OCI-LY7 (cell line): ENCODE measurements around the gene DIABLO. TPM values are rescaled to one million over a fixed set of nuclear protein-coding genes. Genes with fewer than 3 reads are reported as not detected.

Source experiments
- BruUV-seq: library from RNA; stranded (reverse); fragments of 400-500 nt; replicated peaks from 2 replicates; lab custom pipeline; 2021; lab: Mats Ljungman, UMichigan
- CTCF ChIA-PET: fragments of 300-600 bp; sonication (Branson Sonifier 250); formaldehyde crosslinking; loops from one replicate; lab custom pipeline; 2022; ENCODE audit warnings: antibody characterized with exemption; ENCODE audit not compliant: unreplicated experiment; lab: Charles Lee
- POLR2A ChIA-PET: fragments of 300-600 bp; sonication (Branson Sonifier 250); formaldehyde crosslinking; loops from one replicate; lab custom pipeline; 2022; ENCODE audit warnings: antibody characterized with exemption; lab: Charles Lee
- DNase-seq: peaks from one replicate; pipeline ENCODE4 v3.0.0-alpha.2; 2015; ENCODE audit warnings: low spot score
- H2AFZ ChIP-seq: fragments of 200-600 bp; sonication (generic), shearing (Covaris generic); 2 replicates; pipeline ENCODE4 v1.6.1; 2014; ENCODE audit warnings: mild to moderate bottlenecking, antibody characterized with exemption, low read length, moderate library complexity
- H3K27ac ChIP-seq: fragments of 200-600 bp; sonication (generic); 2 replicates; pipeline ENCODE4 v1.5.1; 2014; ENCODE audit warnings: mixed run types, low read depth, mild to moderate bottlenecking, moderate library complexity, low read length, inconsistent platforms; ENCODE audit not compliant: poor library complexity, severe bottlenecking
- H3K36me3 ChIP-seq: fragments of 200-600 bp; sonication (generic); 2 replicates; pipeline ENCODE4 v1.6.1; 2014; ENCODE audit warnings: mild to moderate bottlenecking, antibody characterized with exemption, low read length, moderate library complexity, mixed read lengths; ENCODE audit not compliant: insufficient read depth
- H3K4me1 ChIP-seq: fragments of 200-600 bp; sonication (generic); 2 replicates; pipeline ENCODE4 v1.5.1; 2014; ENCODE audit warnings: mild to moderate bottlenecking, low read length; ENCODE audit not compliant: insufficient read depth, poor library complexity, severe bottlenecking
- H3K4me2 ChIP-seq: fragments of 200-600 bp; sonication (generic); 2 replicates; pipeline ENCODE4 v1.6.1; 2014; ENCODE audit warnings: mild to moderate bottlenecking, low read length
- H3K4me3 ChIP-seq: fragments of 200-600 bp; sonication (generic); 2 replicates; pipeline ENCODE4 v1.5.1; 2014; ENCODE audit warnings: mild to moderate bottlenecking, low read depth, low read length; ENCODE audit not compliant: poor library complexity, severe bottlenecking
- H3K79me2 ChIP-seq: fragments of 200-600 bp; sonication (generic); 2 replicates; pipeline ENCODE4 v1.6.1; 2016; ENCODE audit warnings: low read depth, mild to moderate bottlenecking, low read length, moderate library complexity, mixed read lengths; ENCODE audit not compliant: insufficient read depth
- H3K9me2 ChIP-seq: fragments of 200-600 bp; sonication (generic); 2 replicates; pipeline ENCODE4 v1.6.1; 2016; ENCODE audit warnings: mild to moderate bottlenecking, low read length, mixed read lengths; ENCODE audit not compliant: insufficient read depth
- H3K9me3 ChIP-seq: fragments of 200-600 bp; sonication (generic); 2 replicates; pipeline ENCODE4 v1.6.1; 2014; ENCODE audit warnings: mild to moderate bottlenecking, mixed run types, low read length, mixed read lengths
- H4K20me1 ChIP-seq: fragments of 200-600 bp; sonication (generic); 2 replicates; pipeline ENCODE4 v1.6.1; 2014; ENCODE audit warnings: mild to moderate bottlenecking, antibody characterized with exemption, low read length, moderate library complexity, mixed read lengths; ENCODE audit not compliant: insufficient read depth
- CTCF ChIP-seq: fragments of 200-600 bp; sonication (generic); conservative IDR thresholded peaks from 2 replicates; pipeline ENCODE4 v1.5.1; 2014; ENCODE audit warnings: mild to moderate bottlenecking, antibody characterized with exemption, low read length, moderate library complexity, mixed read lengths
- EZH2phosphoT487 ChIP-seq: fragments of 200-600 bp; sonication (generic); IDR thresholded peaks from 2 replicates; pipeline ENCODE4 v1.6.1; 2018; ENCODE audit warnings: low read depth, borderline replicate concordance, mild to moderate bottlenecking, mixed run types, antibody characterized with exemption, low read length, moderate library complexity, mixed read lengths
- intact Hi-C: fragments of 100-400 bp; cut with micrococcal nuclease; formaldehyde crosslinking; loops from one replicate; pipeline ENCODE4 v1.10.0; 2022; ENCODE audit not compliant: unreplicated experiment
- total RNA-seq, 2 experiments: library from RNA; depleted of rRNA in 1 of 2; stranded (reverse); fragments of >200 nt in 1 of 2; shearing (Covaris generic) in 1 of 2; gene quantifications; 2 replicates each; pipeline ENCODE4 v1.2.3, GENCODE V29; 2014 to 2022

DIABLO gene
- total RNA-seq, 2 experiments from 2014 or later, result 53.9 to 56.5 TPM

DNA sequence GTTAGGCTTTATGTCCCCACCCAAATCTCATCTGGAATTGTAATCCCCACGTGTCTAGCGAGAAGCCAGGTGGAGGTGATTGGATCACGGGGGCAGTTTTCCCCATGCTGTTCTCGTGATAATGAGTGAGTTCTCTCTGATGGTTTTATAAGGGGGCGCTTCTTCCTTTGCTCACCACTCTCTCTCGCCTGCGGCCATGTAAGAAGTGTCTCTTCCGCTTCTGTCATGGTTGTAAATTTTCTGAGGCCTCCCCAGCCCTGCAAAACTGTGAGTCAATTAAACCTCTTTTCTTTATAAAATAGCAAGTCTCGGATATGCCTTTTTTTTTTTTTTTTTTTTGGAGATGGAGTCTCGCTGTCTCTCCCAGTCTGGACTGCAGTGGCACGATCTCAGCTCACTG is 65.1 kb downstream of the DIABLO start:
- CTCF ChIA-PET, result no interaction called here
- H3K9me2 ChIP-seq, result no peaks in the 10 kb centered on the region
- H3K4me1 ChIP-seq, result no peaks in the 10 kb centered on the region
- H3K79me2 ChIP-seq, result no peaks in the 10 kb centered on the region
- H4K20me1 ChIP-seq, result no peaks in the 10 kb centered on the region
- no peak for DNase-seq
- TF ChIP-seq EZH2phosphoT487, result no peak
- TF ChIP-seq CTCF, result no peak
- BruUV-seq, result no TSS peak
- no peak overlapping the region for H3K27ac ChIP-seq
- no peaks in the 10 kb centered on the region for H3K9me3 ChIP-seq
- H2AFZ ChIP-seq, result no peak overlapping the region
- no peak overlapping the region for H3K4me2 ChIP-seq
- POLR2A ChIA-PET, result no interaction called here
- H3K4me3 ChIP-seq, result no peak overlapping the region
- H3K36me3 ChIP-seq, result no peaks in the 10 kb centered on the region
- intact Hi-C loops, result no loop called here

- Histone ChIP-seq H3K4me1 (no peaks in the 10 kb centered on the region), H3K4me2 (no peak overlapping the region), H3K4me3 (no peak overlapping the region), H3K9me2 (no peaks in the 10 kb centered on the region), H3K27ac (no peak overlapping the region), H3K36me3 (no peaks in the 10 kb centered on the region), H3K9me3 (no peaks in the 10 kb centered on the region), H3K79me2 (no peaks in the 10 kb centered on the region), H2AFZ (no peak overlapping the region), H4K20me1 (no peaks in the 10 kb centered on the region)
- CTCF ChIA-PET, result no interaction called here
- BruUV-seq, result no TSS peak
- TF ChIP-seq EZH2phosphoT487, result no peak
- TF ChIP-seq CTCF, result peak; percentile 63
- POLR2A ChIA-PET, result no interaction called here
- intact Hi-C loops, result no loop called here
- DNase-seq, result peak; percentile 23
These were observed 66.0 kb downstream of the DIABLO start for GRCh38 chr12:122159882-122160281.

- intact Hi-C loops, result no loop called here
- H3K4me2 ChIP-seq, result no peak overlapping the region
- no peaks in the 10 kb centered on the region for H3K4me1 ChIP-seq
- H3K27ac ChIP-seq, result no peak overlapping the region
- no peaks in the 10 kb centered on the region for H3K9me2 ChIP-seq
- ChIA-PET POLR2A (no interaction called here), CTCF (no interaction called here)
- no peaks in the 10 kb centered on the region for H4K20me1 ChIP-seq
- H3K36me3 ChIP-seq, result no peaks in the 10 kb centered on the region
- no peak overlapping the region for H3K4me3 ChIP-seq
- no peaks in the 10 kb centered on the region for H3K79me2 ChIP-seq
- DNase-seq, result no peak
- no peaks in the 10 kb centered on the region for H3K9me3 ChIP-seq
- H2AFZ ChIP-seq, result no peak overlapping the region
- BruUV-seq, result no TSS peak
- TF ChIP-seq CTCF (no peak), EZH2phosphoT487 (no peak)
These were observed 67.1 kb downstream of the DIABLO start for GRCh38 chr12:122158700-122159285.
